ENCODE data around the gene AHNAK.

AHNAK gene

GRCh38 chr11:62443390-62444235 lies 103.0 kb downstream of the AHNAK start:
- peak; percentile 21 for ATAC-seq
- TF ChIP-seq POU6F1 (CRISPR knock-in tag; IDR thresholded peaks at IDR 0.05; ENCODE audit: borderline replicate concordance, low read depth): no peak
- no peak for TF ChIP-seq GLIS3 (CRISPR knock-in tag; IDR thresholded peaks at IDR 0.05)
- TF ChIP-seq, protein P1, sequence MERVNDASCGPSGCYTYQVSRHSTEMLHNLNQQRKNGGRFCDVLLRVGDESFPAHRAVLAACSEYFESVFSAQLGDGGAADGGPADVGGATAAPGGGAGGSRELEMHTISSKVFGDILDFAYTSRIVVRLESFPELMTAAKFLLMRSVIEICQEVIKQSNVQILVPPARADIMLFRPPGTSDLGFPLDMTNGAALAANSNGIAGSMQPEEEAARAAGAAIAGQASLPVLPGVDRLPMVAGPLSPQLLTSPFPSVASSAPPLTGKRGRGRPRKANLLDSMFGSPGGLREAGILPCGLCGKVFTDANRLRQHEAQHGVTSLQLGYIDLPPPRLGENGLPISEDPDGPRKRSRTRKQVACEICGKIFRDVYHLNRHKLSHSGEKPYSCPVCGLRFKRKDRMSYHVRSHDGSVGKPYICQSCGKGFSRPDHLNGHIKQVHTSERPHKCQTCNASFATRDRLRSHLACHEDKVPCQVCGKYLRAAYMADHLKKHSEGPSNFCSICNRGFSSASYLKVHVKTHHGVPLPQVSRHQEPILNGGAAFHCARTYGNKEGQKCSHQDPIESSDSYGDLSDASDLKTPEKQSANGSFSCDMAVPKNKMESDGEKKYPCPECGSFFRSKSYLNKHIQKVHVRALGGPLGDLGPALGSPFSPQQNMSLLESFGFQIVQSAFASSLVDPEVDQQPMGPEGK (CRISPR knock-in tag; IDR thresholded peaks at IDR 0.05; ENCODE audit: borderline replicate concordance): no peak
- no peak for TF ChIP-seq ESRRG (CRISPR knock-in tag; IDR thresholded peaks at IDR 0.05)
- no peak for TF ChIP-seq TCF4 (CRISPR knock-in tag; IDR thresholded peaks at IDR 0.05; ENCODE audit: borderline replicate concordance)
- no peak for TF ChIP-seq ZNF565 (CRISPR knock-in tag; conservative IDR thresholded peaks at IDR 0.05; ENCODE audit: low read depth)
- no peak for TF ChIP-seq ZNF8 (CRISPR knock-in tag; IDR thresholded peaks at IDR 0.05)
- TF ChIP-seq CSRNP3 (CRISPR knock-in tag; IDR thresholded peaks at IDR 0.05): no peak
- TF ChIP-seq ZNF70 (CRISPR knock-in tag; IDR thresholded peaks at IDR 0.05): no peak
- no peak for TF ChIP-seq SNAI2 (CRISPR knock-in tag; IDR thresholded peaks at IDR 0.05)
- no peak for TF ChIP-seq BACH2 (CRISPR knock-in tag; IDR thresholded peaks at IDR 0.05; ENCODE audit: borderline replicate concordance)
- TF ChIP-seq PPARA (CRISPR knock-in tag; IDR thresholded peaks at IDR 0.05; ENCODE audit: borderline replicate concordance): no peak

DNA sequence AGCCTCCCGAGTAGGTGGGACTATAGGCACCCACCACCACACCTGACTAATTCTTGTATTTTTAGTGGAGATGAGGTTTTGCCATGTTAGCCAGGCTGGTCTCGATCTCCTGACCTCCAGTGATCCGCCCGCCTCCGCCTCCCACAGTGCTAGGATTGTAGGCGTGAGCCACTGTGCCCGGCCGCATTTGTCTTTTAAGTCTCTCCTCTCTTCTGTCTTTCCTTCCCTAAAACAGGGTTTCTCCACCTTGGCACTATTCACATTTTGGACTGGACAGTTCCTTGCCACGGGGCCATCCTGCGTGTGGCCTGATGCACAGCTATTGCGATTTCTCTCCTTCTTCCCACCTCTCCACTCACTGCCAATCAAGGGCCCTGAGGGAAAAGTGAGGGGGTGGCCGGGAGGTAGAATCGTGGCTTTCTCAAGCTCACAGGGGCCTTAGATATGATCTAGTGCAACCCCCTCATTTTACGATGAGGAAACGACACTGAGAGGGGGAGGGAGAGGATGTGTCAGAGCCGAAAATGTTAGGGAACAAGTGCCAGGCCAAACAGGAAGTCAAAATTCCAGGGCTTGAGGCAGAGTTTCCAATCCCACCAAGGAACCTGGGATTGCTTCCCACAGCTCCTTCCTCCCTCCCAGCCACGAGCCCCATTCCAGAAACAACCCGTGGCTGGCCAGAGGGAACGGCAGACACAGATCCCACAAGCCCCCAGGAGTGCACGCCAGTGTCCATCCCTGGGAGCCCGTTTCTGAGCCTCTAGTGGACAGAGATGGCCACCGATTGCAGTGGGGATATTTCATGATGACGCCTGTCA lies 106.6 kb downstream of the AHNAK start:
- TF ChIP-seq ZNF70 (CRISPR knock-in tag; IDR thresholded peaks at IDR 0.05): no peak
- peak; percentile 46; the same call in 1 of the 2 replicates for TF ChIP-seq ZFP3 (CRISPR knock-in tag; IDR thresholded peaks at IDR 0.05)
- no peak for TF ChIP-seq RARB (CRISPR knock-in tag; IDR thresholded peaks at IDR 0.05)
- TF ChIP-seq, protein P1 (CRISPR knock-in tag; IDR thresholded peaks at IDR 0.05; ENCODE audit: borderline replicate concordance): no peak
- no peak for TF ChIP-seq TOX (CRISPR knock-in tag; IDR thresholded peaks at IDR 0.05; ENCODE audit: borderline replicate concordance)
- TF ChIP-seq CSDC2 (CRISPR knock-in tag; IDR thresholded peaks at IDR 0.05): no peak
- ATAC-seq: no peak; the same call in 2 of the 3 replicates

DNA sequence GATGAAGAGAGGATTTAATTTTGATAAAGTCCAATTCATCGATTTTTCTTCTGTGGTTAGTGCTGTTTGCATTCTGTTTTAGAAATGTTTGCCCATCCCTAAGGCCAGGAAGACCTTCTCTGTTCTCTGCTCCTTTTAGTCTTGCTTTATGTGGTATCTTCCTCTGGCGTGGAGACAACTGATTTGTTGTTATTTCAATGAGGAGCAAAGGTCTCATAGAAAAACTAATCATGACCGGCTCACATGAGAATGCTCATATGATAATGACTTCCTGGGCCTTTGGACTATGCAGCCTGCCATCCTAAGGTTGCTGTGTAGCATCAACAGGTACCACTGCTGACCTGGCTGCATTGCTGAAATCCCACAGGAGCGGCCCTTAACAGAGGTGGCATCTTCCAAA lies 108.0 kb downstream of the AHNAK start:
- no peak for ATAC-seq
- TF ChIP-seq POU6F1 (CRISPR knock-in tag; IDR thresholded peaks at IDR 0.05; ENCODE audit: borderline replicate concordance, low read depth) (no peak), ESRRG (CRISPR knock-in tag; IDR thresholded peaks at IDR 0.05) (no peak), GLIS3 (CRISPR knock-in tag; IDR thresholded peaks at IDR 0.05) (no peak), BACH2 (CRISPR knock-in tag; IDR thresholded peaks at IDR 0.05; ENCODE audit: borderline replicate concordance) (no peak), ZNF70 (CRISPR knock-in tag; IDR thresholded peaks at IDR 0.05) (no peak), CSDC2 (CRISPR knock-in tag; IDR thresholded peaks at IDR 0.05) (no peak), ZFP30 (CRISPR knock-in tag; IDR thresholded peaks at IDR 0.05) (no peak), ZNF8 (CRISPR knock-in tag; IDR thresholded peaks at IDR 0.05) (no peak), ISL1 (CRISPR knock-in tag; IDR thresholded peaks at IDR 0.05) (no peak), SNAI2 (CRISPR knock-in tag; IDR thresholded peaks at IDR 0.05) (no peak), CSRNP3 (CRISPR knock-in tag; IDR thresholded peaks at IDR 0.05) (no peak), OSR1 (CRISPR knock-in tag; IDR thresholded peaks at IDR 0.05) (no peak), ARNTL (CRISPR knock-in tag; IDR thresholded peaks at IDR 0.05; ENCODE audit: borderline replicate concordance, low read depth) (no peak), ZFP3 (CRISPR knock-in tag; IDR thresholded peaks at IDR 0.05) (no peak)
- TF ChIP-seq, protein P1 (CRISPR knock-in tag; IDR thresholded peaks at IDR 0.05; ENCODE audit: borderline replicate concordance): no peak
- TF ChIP-seq, protein P2, sequence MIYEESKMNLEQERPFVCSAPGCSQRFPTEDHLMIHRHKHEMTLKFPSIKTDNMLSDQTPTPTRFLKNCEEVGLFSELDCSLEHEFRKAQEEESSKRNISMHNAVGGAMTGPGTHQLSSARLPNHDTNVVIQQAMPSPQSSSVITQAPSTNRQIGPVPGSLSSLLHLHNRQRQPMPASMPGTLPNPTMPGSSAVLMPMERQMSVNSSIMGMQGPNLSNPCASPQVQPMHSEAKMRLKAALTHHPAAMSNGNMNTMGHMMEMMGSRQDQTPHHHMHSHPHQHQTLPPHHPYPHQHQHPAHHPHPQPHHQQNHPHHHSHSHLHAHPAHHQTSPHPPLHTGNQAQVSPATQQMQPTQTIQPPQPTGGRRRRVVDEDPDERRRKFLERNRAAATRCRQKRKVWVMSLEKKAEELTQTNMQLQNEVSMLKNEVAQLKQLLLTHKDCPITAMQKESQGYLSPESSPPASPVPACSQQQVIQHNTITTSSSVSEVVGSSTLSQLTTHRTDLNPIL (CRISPR knock-in tag; IDR thresholded peaks at IDR 0.05; ENCODE audit: low read depth): no peak

All from SK-N-SH treated with all-trans-retinoic acid at 6 μM for 48 hours (cell line).